HG02885 (cell line): ENCODE results near the gene DAZAP1.
"Not testable (repeated sequence)": the region's sequence is repeated elsewhere in the genome, so short reads cannot be mapped to it uniquely, and the experiment has no call there.

Experiments
- ATAC-seq: cut with Tn5 transposase; IDR thresholded peaks from one replicate; pipeline ENCODE4 v1.9.1; 2021; ENCODE audit warnings: mild to moderate bottlenecking; ENCODE audit not compliant: unreplicated experiment, poor library complexity

DAZAP1 gene

DNA sequence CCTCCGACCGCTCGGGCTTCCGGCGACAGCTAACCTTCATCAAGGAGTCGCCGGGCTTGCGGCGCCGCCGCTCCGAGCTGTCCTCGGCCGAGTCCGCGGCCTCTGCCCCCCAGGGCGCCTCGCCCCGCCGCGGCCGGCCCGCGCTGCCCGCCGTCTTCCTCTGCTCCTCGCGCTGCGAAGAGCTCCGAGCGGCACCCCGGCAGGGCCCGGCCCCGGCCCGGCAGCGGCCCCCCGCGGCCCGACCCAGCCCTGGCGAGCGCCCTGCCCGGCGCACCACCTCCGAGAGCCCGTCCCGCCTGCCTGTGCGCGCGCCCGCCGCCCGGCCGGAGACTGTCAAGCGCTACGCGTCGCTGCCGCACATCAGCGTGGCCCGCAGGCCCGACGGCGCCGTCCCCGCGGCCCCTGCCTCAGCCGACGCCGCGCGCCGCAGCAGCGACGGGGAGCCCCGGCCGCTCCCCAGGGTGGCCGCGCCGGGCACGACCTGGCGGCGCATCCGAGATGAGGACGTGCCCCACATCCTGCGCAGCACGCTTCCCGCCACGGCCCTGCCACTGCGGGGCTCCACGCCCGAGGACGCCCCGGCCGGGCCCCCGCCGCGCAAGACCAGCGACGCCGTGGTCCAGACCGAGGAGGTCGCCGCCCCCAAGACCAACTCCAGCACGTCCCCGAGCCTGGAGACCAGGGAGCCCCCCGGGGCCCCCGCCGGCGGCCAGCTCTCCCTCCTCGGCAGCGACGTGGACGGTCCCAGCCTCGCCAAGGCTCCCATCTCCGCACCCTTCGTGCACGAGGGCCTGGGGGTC, 62.1 kb downstream of the DAZAP1 start:
- no peak for ATAC-seq

DNA sequence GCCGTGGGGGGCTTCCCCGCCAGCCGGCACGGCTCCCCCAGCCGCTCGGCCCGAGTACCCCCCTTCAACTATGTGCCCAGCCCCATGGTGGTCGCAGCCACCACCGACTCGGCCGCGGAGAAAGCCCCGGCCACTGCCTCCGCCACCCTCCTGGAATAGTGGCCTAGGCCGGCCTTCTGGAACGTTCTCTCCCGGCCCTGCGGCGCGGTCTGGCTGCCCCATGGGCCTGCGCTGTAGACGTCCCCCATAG, 62.6 kb downstream of the DAZAP1 start:
- ATAC-seq: no peak

DNA sequence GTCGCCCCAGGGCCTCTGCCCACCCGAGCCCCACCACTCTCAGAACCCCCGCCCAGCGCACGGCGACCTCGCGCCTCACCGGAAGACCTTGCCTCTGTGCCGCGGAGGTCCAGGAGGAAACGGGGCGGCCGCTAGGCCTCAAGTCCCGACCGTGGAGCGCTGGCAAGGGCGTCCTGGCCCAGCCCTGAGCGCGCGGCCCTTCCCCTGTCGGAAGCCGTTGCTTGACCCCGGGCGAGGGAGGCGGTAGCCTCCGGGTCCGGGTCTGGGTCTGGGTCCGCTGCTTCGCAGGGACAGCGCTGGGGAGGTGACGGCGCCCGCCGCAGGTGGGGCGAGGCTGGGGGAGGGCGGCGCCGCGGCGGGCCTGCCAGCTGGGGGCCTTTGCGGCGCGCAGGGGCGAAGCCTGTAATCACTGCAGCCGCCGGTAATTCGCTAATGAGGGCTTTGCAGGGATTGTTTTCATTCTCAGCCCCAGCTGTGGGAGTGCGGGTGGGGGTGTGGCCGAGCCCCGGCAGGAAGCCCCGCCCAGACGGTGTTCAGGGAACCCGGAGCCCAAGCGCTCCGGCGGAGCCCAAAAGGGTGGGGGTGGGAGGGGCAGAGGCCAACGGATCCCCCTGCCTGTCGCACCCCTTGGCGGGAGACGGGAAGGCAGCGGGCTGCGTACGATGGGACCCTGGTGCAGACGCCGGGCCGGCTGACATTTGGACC, 63.1 kb downstream of the DAZAP1 start:
- ATAC-seq: no peak

- ATAC-seq: no peak
Observed at GRCh38 chr19:1471010-1471514, 63.7 kb downstream of the DAZAP1 start.

DNA sequence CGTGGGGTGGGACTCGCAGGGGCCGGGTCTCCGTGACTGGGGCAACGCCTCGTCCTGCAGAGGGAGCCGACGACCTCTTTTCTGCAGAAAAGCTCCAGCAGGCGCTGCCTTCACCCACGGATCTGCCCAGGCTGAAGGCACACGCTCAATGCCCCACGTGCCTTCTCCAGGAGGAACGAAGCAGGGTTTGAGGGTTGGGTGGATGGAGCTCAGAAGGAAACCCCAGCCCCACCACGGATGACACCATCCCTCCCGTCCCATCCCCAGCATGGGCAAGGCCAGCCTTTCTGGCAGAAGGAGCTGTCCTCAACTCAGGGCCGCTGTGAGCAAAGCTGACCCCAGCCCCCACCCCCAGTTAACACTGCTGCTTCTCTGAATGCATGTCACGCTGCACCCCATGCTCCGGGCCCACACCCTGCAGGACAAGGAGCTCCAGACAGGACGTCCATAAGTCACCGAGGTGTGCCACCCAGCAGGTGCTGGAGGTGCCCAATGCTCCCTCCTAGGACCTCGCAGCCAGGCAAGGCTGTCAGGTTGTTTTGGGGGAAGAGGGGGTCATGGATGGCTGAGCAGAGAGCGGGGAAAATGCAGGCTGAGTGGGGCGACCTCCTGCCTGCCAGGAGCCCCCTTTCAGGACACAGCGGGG, 64.3 kb downstream of the DAZAP1 start:
- ATAC-seq: no peak

DNA sequence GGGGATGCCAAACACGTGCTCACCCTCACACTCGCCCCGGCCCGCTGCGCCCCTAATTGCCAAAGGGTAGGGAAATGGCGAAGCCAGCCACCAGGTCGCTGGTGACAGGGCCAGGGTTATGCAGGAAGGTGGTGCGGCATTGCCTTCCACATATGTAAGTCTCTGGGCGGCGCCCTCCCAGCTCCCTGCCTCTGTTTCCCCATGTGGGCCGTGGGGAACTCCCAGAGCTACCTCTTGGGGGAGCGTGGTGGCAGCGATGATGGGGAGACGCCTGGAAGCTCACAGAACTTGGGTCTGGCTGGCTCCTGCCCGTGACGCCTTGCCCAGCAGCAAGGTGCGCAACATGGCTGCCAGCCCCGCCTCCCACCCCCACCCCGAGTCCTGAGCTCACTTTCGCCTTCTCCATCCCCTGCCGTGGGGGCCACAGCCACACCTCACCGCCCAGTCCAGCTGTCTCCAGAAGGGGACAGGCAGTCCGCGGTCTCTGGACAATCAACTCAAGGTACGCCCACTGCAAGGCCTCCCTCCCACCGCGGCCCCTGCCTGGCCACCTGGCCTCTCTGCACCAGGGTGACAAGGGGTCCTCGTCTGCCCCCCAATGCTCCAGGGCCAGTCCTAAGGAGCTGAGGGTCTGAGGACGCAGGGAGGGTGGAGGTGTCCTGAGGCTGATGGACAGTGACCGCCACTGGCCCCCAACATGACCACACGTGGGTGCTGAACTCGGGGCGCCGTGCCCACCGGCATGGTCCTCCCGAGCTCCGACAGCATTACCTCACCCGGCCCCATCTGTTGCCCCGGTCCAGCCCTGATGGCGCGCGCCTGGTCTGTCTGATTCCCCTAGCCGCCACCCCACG, 65.1 kb downstream of the DAZAP1 start:
- no peak for ATAC-seq

GRCh38 chr19:1473085-1473851, 65.9 kb downstream of the DAZAP1 start:
- ATAC-seq: no peak

DNA sequence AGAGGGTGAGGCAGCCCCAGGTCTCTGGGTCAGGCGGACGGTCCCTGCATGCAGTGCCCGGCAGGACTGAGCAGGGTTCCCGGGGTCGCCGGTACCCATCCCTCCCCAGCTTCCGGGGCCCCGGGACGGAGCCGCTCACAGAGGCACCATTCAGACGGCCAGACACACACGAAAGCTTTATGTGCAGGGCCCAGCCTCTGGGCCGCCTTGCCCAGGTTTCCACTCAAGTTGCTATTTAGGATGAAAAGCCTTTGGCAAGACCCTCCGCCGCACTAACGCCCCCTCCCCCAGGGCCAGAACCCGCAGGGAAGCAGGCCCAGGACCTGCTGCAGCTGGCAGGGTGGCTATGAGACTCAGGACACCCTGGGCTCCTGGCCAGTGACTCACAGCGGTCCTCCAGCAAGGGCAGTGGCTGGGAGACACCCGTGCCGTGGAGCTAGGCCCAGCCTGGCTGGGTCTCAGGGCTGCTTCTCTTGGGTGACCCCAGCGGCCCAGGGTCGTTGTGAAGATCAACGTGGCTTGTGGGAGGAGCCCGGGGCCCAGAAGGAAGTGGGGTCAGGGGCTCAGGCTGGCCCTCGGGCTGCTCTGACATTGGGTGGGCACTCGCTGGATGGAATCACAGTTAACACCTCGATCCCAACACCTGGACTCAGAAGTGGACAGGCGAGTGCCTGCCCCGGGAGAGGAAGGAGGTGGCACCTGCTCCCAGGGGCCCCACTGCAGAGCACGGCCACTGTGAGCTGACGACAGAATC, 66.8 kb downstream of the DAZAP1 start:
- ATAC-seq: no peak

DNA sequence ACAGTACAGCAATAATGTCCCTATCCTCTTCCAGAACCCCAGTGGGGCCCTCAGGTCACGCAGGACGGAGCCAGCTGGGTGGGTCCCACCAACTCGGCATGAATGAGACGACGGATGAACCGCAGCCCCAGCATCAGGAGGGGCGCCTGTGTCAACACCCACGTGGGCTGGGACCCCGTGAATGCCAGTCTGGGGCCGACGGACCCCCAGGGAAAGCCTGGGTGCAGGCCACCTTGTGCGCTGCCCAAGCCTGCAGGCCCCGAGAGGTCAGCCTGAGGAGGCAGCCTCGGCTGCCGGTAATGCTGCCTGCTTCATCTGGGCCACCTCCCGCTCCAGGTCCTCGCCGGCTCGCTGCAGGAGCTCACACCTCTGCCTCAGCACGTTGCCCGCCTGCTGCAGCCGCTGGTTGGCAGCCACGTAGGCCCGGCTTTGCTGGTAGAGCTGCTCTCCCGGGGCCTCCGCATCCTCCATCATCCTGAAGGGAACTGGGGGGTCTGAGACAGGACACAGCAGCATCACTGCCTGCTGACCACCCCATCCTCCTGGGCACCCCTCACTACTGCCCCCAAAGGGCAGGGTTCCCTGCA, 67.5 kb downstream of the DAZAP1 start:
- ATAC-seq: no peak

DNA sequence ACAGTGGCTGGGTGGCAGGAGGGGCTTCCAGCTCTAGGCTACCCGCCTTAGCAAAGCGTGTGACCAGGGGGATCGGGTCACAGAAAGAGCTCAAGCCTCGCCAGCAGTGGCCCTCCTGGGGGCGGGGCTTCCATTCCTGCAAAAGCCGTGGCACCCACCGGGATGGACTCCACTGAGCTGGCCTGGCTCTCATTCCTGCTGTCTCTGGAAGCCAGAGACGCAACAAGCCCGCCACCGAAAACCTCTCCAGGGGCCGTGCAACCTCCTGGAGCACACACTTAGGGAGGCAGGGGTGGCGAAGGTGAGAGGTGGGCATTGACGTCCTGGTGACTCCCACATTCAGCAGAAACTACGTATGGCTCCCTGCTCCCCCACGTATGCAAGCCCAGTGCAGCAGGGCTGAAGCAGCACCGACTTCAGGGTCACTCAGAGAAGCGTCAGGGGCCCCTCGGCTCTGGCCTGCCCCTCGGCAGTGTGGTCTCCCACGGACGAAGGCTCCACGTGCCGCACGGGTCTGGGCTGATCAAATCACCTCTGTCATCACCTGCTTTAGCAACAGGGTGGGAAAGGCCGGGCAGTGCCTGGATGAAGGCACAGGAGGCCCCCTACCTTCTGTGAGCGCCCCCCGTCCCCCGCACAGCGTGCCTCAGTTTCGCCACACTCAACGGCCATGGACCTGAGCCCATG, 68.5 kb downstream of the DAZAP1 start:
- ATAC-seq: no peak

DNA sequence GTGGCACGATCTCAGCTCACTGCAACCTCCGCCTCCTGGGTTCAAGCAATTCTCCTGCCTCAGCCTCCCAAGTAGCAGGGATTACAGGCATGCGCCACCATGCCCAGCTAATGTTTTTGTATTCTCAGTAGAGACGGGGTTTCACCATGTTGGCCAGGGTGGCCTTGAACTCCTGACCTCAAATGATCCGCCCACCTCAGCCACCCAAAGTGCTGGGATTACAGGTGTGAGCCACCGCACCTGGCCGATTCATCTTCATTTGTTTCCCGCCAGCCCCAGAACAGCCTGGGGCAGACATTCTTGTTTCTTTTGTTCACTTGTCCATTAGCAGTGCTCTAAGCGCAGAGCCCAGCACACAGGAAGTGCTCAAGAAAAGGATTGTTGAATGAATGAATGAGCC, 69.7 kb downstream of the DAZAP1 start:
- ATAC-seq: not testable (repeated sequence)

- ATAC-seq: peak; percentile 86
Observed at GRCh38 chr19:1478934-1479707, 71.7 kb downstream of the DAZAP1 start, which contains the start of gene C19orf25. C19orf25 (minus strand) TSS chr19:1479215; CDS start chr19:1478903, 312 bp downstream.

- no peak for ATAC-seq
Observed at GRCh38 chr19:1481224-1481892, 74.0 kb downstream of the DAZAP1 start.

DNA sequence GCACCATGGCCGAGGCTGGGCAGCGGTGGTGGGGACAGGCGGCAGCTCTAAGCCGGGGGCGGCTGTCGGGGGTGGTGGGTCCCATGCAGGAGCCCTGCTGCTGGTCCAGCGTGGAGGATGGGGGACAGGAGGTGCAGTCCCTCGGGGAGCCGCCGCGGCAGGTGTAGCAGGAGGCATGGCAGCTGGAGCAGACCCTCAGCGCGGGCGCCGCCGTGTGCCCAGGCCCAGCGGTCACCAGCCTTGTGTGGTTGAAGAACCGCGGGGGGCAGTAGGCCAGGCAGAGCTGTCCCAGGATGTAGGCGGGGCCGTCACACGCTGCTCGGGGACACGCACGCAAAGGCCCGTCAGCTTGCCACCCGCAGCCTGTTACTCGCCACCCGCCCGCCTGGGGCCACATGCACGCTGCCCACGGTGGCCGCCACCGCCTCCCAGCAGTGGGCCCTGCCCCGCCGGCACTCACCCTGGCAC, 74.5 kb downstream of the DAZAP1 start:
- no peak for ATAC-seq

GRCh38 chr19:1482361-1483130, 75.2 kb downstream of the DAZAP1 start:
- ATAC-seq: no peak
